HepG2 (cell line): ENCODE measurements around the gene ADGRV1. TPM values are rescaled to one million over a fixed set of nuclear protein-coding genes. Genes with fewer than 3 reads are reported as not detected.
A peak's percentile ranks its signal among the peaks of the same experiment; 100 is the strongest.

Experiments
- ATAC-seq: fragments of 200-7000 bp; cut with Tn5 transposase; 3 replicates; pipeline ENCODE4 v1.9.1; 2020; ENCODE audit warnings: mild to moderate bottlenecking, moderate library complexity
- BruUV-seq: library from RNA; stranded (reverse); fragments of 400-500 nt; replicated peaks from 2 replicates; lab custom pipeline; 2021; lab: Mats Ljungman, UMichigan
- CTCF ChIA-PET: fragments of 300-600 bp; formaldehyde crosslinking; extraction: SDS; loops from one replicate; lab custom pipeline; 2021; ENCODE audit warnings: low total read pairs, inconsistent platforms, low intra/inter-chr PET ratio; lab: Yijun Ruan, JAX
- POLR2A ChIA-PET: fragments of 350-600 bp; sonication (Branson Sonifier 250); formaldehyde crosslinking; loops from one replicate; lab custom pipeline; 2020; ENCODE audit warnings: antibody characterized with exemption, inconsistent platforms; lab: Yijun Ruan, JAX
- DNase-seq: peaks from one replicate; pipeline ENCODE4 v3.0.0-alpha.2; 2015; ENCODE audit warnings: low spot score
- FAIRE-seq: peaks from 3 replicates; lab custom pipeline; 2011; peaks lifted over from hg19 to GRCh38; lab: Jason Lieb, UNC
- H2AFZ ChIP-seq: one replicate; pipeline ENCODE4 v1.6.1; 2011; ENCODE audit warnings: low read length, inconsistent platforms
- H3K27ac ChIP-seq: fragments of 300-600 bp; 3 replicates; pipeline ENCODE4 v1.8.0; 2011; ENCODE audit warnings: mixed run types, mild to moderate bottlenecking, mixed read lengths, low read length, inconsistent platforms; ENCODE audit not compliant: insufficient read depth; ENCODE audit errors: extremely low read length
- H3K27me3 ChIP-seq, 2 experiments: fragments of 200-600 bp in 1 of 2; 2 replicates in 1 of 2; 3 replicates in 1 of 2; pipeline versions ENCODE4 v1.6.0 to v1.8.0; 2011; ENCODE audit warnings: low read length in 2 of 2, mild to moderate bottlenecking in 2 of 2, moderate library complexity in 2 of 2, inconsistent platforms in 1 of 2; ENCODE audit not compliant: insufficient read depth in 2 of 2, control insufficient read depth in 1 of 2
- H3K36me3 ChIP-seq, 2 experiments: fragments of 200-600 bp in 1 of 2; replicated peaks in 1 of 2; 2 replicates in 1 of 2; 3 replicates in 1 of 2; pipeline versions ENCODE4 v1.5.1 to v1.8.0; 2011; ENCODE audit warnings: low read length in 2 of 2, inconsistent platforms in 1 of 2; ENCODE audit not compliant: insufficient read depth in 2 of 2, control insufficient read depth in 1 of 2
- H3K4me1 ChIP-seq: 2 replicates; pipeline ENCODE4 v1.5.1; 2012; ENCODE audit warnings: low read length, inconsistent platforms; ENCODE audit not compliant: insufficient read depth
- H3K4me2 ChIP-seq: 2 replicates; pipeline ENCODE4 v1.6.0; 2011; ENCODE audit warnings: low read depth, low read length, inconsistent platforms
- H3K4me3 ChIP-seq, 3 experiments: fragments of 200-600 bp in 1 of 3; sonication (generic), shearing (Covaris generic) in 1 of 3; replicated peaks in 1 of 3; 2 replicates each; pipeline ENCODE4 v1.5.1; 2011 to 2016; ENCODE audit warnings: low read length in 3 of 3, inconsistent platforms in 2 of 3, low read depth in 2 of 3, mild to moderate bottlenecking in 2 of 3, control low read depth in 1 of 3, mixed read lengths in 1 of 3; ENCODE audit not compliant: insufficient read depth in 1 of 3
- H3K79me2 ChIP-seq: one replicate; pipeline ENCODE4 v1.6.1; 2011; ENCODE audit warnings: low read length, inconsistent platforms; ENCODE audit not compliant: insufficient read depth
- H3K9ac ChIP-seq: 2 replicates; pipeline ENCODE4 v1.6.0; 2011; ENCODE audit warnings: mild to moderate bottlenecking, low read depth, low read length, inconsistent platforms; ENCODE audit not compliant: insufficient read depth
- H3K9me3 ChIP-seq: 2 replicates; pipeline ENCODE4 v1.5.1; 2012; ENCODE audit warnings: mild to moderate bottlenecking, low read length
- H4K20me1 ChIP-seq: 2 replicates; pipeline ENCODE4 v1.6.0; 2011; ENCODE audit warnings: inconsistent platforms, mild to moderate bottlenecking, low read length, moderate library complexity; ENCODE audit not compliant: insufficient read depth
- GLI4 ChIP-seq: sonication (generic); formaldehyde crosslinking; IDR thresholded peaks from 2 replicates; pipeline ENCODE4 v1.5.1; 2020; ENCODE audit warnings: missing genetic modification reagents, mild to moderate bottlenecking, moderate library complexity, borderline replicate concordance
- HOMEZ ChIP-seq: IDR thresholded peaks from 2 replicates; pipeline ENCODE4 v1.6.1; 2016; ENCODE audit warnings: low read depth
- POGZ ChIP-seq: sonication (generic); formaldehyde crosslinking; IDR thresholded peaks from 2 replicates; pipeline ENCODE4 v1.4.0; 2020; ENCODE audit warnings: mild to moderate bottlenecking, missing genetic modification reagents
- ZBTB40 ChIP-seq, 2 experiments: fragments of 450-650 bp in 1 of 2; sonication (generic) in 1 of 2; formaldehyde crosslinking in 1 of 2; IDR thresholded peaks; 2 replicates each; pipeline versions ENCODE4 v1.6.1 to v1.8.0; 2016 to 2022; ENCODE audit warnings: antibody characterized with exemption in 1 of 2, mild to moderate bottlenecking in 1 of 2, missing genetic modification reagents in 1 of 2
- ZNF564 ChIP-seq: sonication (generic); formaldehyde crosslinking; IDR thresholded peaks from 2 replicates; pipeline ENCODE4 v1.8.1; 2023; ENCODE audit warnings: mild to moderate bottlenecking, missing genetic modification reagents
- WGBS: methylation state at CpG from one replicate; pipeline ENCODE4 v1.1.6; 2017; ENCODE audit warnings: low lambda C conversion rate; 5-methylcytosine and 5-hydroxymethylcytosine counted together
- in situ Hi-C: cut with HindIII; loops from 2 replicates; pipeline ENCODE4 v1.10.0; 2017; ENCODE audit warnings: low pct_unique_long_range_greater_than_20kb; ENCODE audit not compliant: extremely low pct_ligation_motif_present
- intact Hi-C: fragments of 100-400 bp; cut with micrococcal nuclease; formaldehyde crosslinking; loops from one replicate; pipeline ENCODE4 v1.10.0; 2022; ENCODE audit not compliant: unreplicated experiment
- polyA plus RNA-seq, 8 experiments: library from polyadenylated mRNA; depleted of rRNA in 3 of 8; stranded (reverse) in 7 of 8; unstranded in 1 of 8; fragments of >200 nt; fragmentation: Illumina TruSeq in 4 of 8; extraction: Trizol in 4 of 8; gene quantifications; 2 replicates each; pipeline versions ENCODE4 v1.2.1 to v1.2.3, GENCODE V29; 2011 to 2016; ENCODE audit warnings: low read depth in 4 of 8, missing spikeins in 1 of 8, mixed read lengths in 1 of 8; ENCODE audit not compliant: insufficient read depth in 1 of 8
- total RNA-seq, 5 experiments: library from RNA; depleted of rRNA; stranded (reverse); fragments of >200 nt; fragmentation: Illumina TruSeq; extraction: Trizol; gene quantifications; 2 replicates each; pipeline ENCODE4 v1.2.3, GENCODE V29; 2016; ENCODE audit warnings: low read depth in 1 of 5

Gene ADGRV1
- total and polyA plus RNA-seq, 2 of the 13 experiments (the other 11 are each of a cell fraction or from before 2014, with no cell fraction given) = 1.7 to 3.9 TPM

DNA sequence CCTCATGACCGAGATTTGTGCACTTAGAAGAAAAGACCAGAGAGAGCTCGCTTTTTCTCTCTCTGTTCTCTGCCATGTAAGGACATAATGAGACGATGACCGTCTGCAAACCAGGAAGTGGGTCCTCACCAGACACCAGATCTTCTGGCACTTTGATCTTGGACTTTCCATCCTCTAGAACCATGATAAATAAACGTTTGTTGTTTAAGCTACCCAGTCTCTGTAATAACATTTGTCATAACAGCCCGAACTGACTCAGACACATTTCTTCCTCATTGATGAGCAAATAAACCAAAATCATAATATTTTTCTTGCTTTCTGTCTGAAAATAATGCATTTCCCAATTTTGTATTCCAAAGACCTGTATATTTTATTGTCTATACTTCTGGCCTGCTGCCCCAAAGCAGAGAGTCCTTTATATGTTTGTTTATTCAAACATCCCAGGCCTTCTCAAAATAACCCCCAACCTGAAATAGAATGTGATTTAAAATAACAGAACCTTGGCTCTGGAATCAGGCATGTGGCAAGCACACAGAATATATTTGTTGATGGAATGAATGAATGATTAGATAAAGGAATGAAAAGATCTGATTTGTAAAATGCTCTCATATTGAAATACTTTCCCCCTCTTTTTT is 396.5 kb downstream of the ADGRV1 start:
- no peak overlapping the region for H3K4me2 ChIP-seq
- no peaks in the 10 kb centered on the region for H3K79me2 ChIP-seq
- FAIRE-seq = no peak
- TF ChIP-seq GLI4 (CRISPR knock-in tag) (no peak), ZNF564 (CRISPR knock-in tag) (peak; percentile 97), HOMEZ (CRISPR knock-in tag) (peak; percentile 88), POGZ (CRISPR knock-in tag) (peak; percentile 27; the same call in 1 of the 2 replicates), ZBTB40 (IDR thresholded peaks at IDR 0.05) (no peak), ZBTB40 (CRISPR knock-in tag; IDR thresholded peaks at IDR 0.05) (no peak)
- BruUV-seq = no TSS peak
- ATAC-seq = no peak
- in situ Hi-C loops = no loop called here
- 86% methylated on average over 6 of the region's 6 CpGs for WGBS
- no peak overlapping the region for H3K27ac ChIP-seq
- ChIA-PET POLR2A (interaction anchor here (1.5 kb wide), 1 partner anchor 428 kb away, joined by 3 read pairs; the partner anchor contains the start of gene ARRDC3), CTCF (no interaction called here)
- H3K27me3 ChIP-seq = no peaks in the 10 kb centered on the region
- peaks cover 5% of the 10 kb centered on the region; the same call in 1 of the 2 replicates for H3K9me3 ChIP-seq
- no peak overlapping the region for H3K9ac ChIP-seq
- H3K4me1 ChIP-seq = peaks cover 19% of the 10 kb centered on the region
- H2AFZ ChIP-seq = no peak overlapping the region
- H4K20me1 ChIP-seq = no peaks in the 10 kb centered on the region
- no peak overlapping the region for H3K4me3 ChIP-seq
- H3K36me3 ChIP-seq = no peaks in the 10 kb centered on the region
- DNase-seq = no peak
- intact Hi-C loops = no loop called here
